Measurements from ENCODE around the gene FAM117B. TPM values are rescaled to one million over a fixed set of nuclear protein-coding genes. Genes with fewer than 3 reads are reported as not detected.

The FAM117B gene
- total RNA-seq, 1 experiment from 2014 or later, result 24.0 TPM

DNA sequence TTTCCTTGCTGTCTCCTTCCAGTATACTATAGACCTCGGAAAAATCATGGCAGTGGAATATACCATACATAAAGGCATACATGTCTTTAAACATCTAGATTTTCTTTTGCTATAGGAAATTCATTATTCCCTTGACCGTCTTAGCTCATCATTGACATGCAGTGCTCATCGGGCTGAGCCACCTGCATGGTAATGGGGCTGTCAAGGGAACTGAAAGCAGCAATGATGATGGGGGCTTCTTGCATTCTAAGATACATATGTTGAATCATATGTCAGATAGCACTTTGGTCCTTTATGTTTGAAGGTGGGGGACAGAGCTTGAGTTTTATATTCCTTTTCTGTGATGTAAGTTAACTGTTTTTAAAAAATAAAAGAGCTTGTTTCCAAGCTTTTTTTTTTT, 130.2 kb downstream of the FAM117B start:
- Histone ChIP-seq H3K14ac (ENCODE audit: insufficient read depth, low read length) (no peak overlapping the region), H3K23ac (ENCODE audit: insufficient read length, low read depth, low read length) (no peak overlapping the region), H4K8ac (replicated peaks; ENCODE audit: insufficient read length, low read depth, low read length) (no peak overlapping the region), H3K4ac (ENCODE audit: low read depth, low read length) (no peak overlapping the region), H3K4me1 (ENCODE audit: insufficient read depth, low read length) (no peaks in the 10 kb centered on the region), H3K23me2 (ENCODE audit: insufficient read length, low read depth, low read length, poor library complexity, severe bottlenecking) (no peaks in the 10 kb centered on the region), H3T11ph (ENCODE audit: low read length) (no peak overlapping the region), H4K5ac (ENCODE audit: insufficient read length, low read depth, low read length) (no peak overlapping the region), H3K9ac (ENCODE audit: extremely low read depth, insufficient read length, low read length) (no peak overlapping the region), H3K79me2 (ENCODE audit: insufficient read depth, low read length) (no peaks in the 10 kb centered on the region), H2AK5ac (ENCODE audit: insufficient read length, low read length) (no peak overlapping the region), H2BK5ac (ENCODE audit: insufficient read length, low read length) (no peak overlapping the region), H3K27ac (ENCODE audit: insufficient read length, low read depth, low read length) (no peak overlapping the region), H3K27me3 (ENCODE audit: insufficient read depth, low read length) (no peaks in the 10 kb centered on the region), H3K79me1 (ENCODE audit: insufficient read depth, low read depth, low read length, poor library complexity, severe bottlenecking) (no peaks in the 10 kb centered on the region), H3K4me2 (ENCODE audit: insufficient read depth, insufficient read length, low read length) (no peak overlapping the region), H3K18ac (ENCODE audit: insufficient read length, low read depth, low read length) (no peak overlapping the region), H4K91ac (ENCODE audit: insufficient read length, low read depth, low read length) (no peak overlapping the region), H3K9me3 (ENCODE audit: control insufficient read depth, low read depth, low read length) (no peaks in the 10 kb centered on the region), H2AFZ (ENCODE audit: low read length) (no peak overlapping the region), H2BK20ac (ENCODE audit: low read depth, low read length, poor library complexity, severe bottlenecking) (no peak overlapping the region), H2BK12ac (ENCODE audit: insufficient read length, low read depth, low read length) (no peak overlapping the region), H4K20me1 (ENCODE audit: control insufficient read depth, insufficient read depth, insufficient read length) (no peaks in the 10 kb centered on the region), H3K56ac (ENCODE audit: insufficient read length, low read depth, low read length) (no peak overlapping the region), H2BK120ac (ENCODE audit: low read depth, low read length, poor library complexity, severe bottlenecking) (no peak overlapping the region), H2BK15ac (ENCODE audit: low read depth, low read length) (no peak overlapping the region)
- Mint-ChIP-seq H3K4me1 (peaks cover 17% of the 10 kb centered on the region in 2 experiments), H3K36me3 (ENCODE audit: insufficient read depth in 1 of 3, low read depth in 3 of 3) (peaks cover 12 to 44% (median 33%) of the 10 kb centered on the region in 3 experiments; a peak in 6 of 7 replicates), H3K27me3 (ENCODE audit: low read depth) (no peaks in the 10 kb centered on the region), H3K27ac (peak overlapping the region in 1 of 3 experiments; percentile 52; a peak in 1 of 7 replicates), H3K9me3 (no peaks in the 10 kb centered on the region), H3K4me3 (no peak overlapping the region)
- no peak for TF ChIP-seq CTCF (conservative IDR thresholded peaks at IDR 0.05)
- DNase-seq, result no peak
- no CpG with 5 or more reads among the region's 3 CpGs for WGBS (ENCODE audit: extremely low coverage, insufficient read length, low lambda C conversion rate)

All from H9 (cell line).